Karpas-422 (cell line): ENCODE results near the gene VPS8. TPM values are rescaled to one million over a fixed set of nuclear protein-coding genes. Genes with fewer than 3 reads are reported as not detected.

Source experiments
- DNase-seq: peaks from one replicate; pipeline ENCODE4 v3.0.0-alpha.2; 2015
- H2AFZ ChIP-seq: fragments of 200-600 bp; sonication (generic); 2 replicates; pipeline ENCODE4 v1.6.1; 2014; ENCODE audit warnings: antibody characterized with exemption, low read length, mixed read lengths
- H3K27ac ChIP-seq: fragments of 200-600 bp; sonication (generic); 2 replicates; pipeline ENCODE4 v1.5.1; 2014; ENCODE audit warnings: mild to moderate bottlenecking, low read length, moderate library complexity
- H3K27me3 ChIP-seq: fragments of 200-600 bp; sonication (generic); 2 replicates; pipeline ENCODE4 v1.6.1; 2014; ENCODE audit warnings: low read length, mixed read lengths
- H3K36me3 ChIP-seq: fragments of 200-600 bp; sonication (generic); 2 replicates; pipeline ENCODE4 v1.6.1; 2014; ENCODE audit warnings: low read length, mixed read lengths; ENCODE audit not compliant: insufficient read depth
- H3K4me1 ChIP-seq: fragments of 200-600 bp; sonication (generic); 2 replicates; pipeline ENCODE4 v1.6.1; 2014; ENCODE audit warnings: mild to moderate bottlenecking, low read length, mixed read lengths
- H3K4me2 ChIP-seq: fragments of 200-600 bp; sonication (generic); 2 replicates; pipeline ENCODE4 v1.6.1; 2014; ENCODE audit warnings: low read length, low read depth, mild to moderate bottlenecking; ENCODE audit not compliant: poor library complexity, severe bottlenecking
- H3K4me3 ChIP-seq: fragments of 200-600 bp; sonication (generic); 2 replicates; pipeline ENCODE4 v1.5.1; 2014; ENCODE audit warnings: mild to moderate bottlenecking, antibody characterized with exemption, low read length, mixed read lengths
- H3K79me2 ChIP-seq: fragments of 200-600 bp; sonication (generic); 2 replicates; pipeline ENCODE4 v1.6.1; 2014; ENCODE audit warnings: mild to moderate bottlenecking, low read length, mixed read lengths
- H3K9ac ChIP-seq: fragments of 200-600 bp; sonication (generic); 2 replicates; pipeline ENCODE4 v1.6.0; 2014; ENCODE audit warnings: low read length
- H3K9me2 ChIP-seq: fragments of 200-600 bp; sonication (generic), shearing (Covaris generic); replicated peaks from 2 replicates; pipeline ENCODE4 v1.6.0; 2014; ENCODE audit warnings: mild to moderate bottlenecking, low read length, moderate library complexity; ENCODE audit not compliant: insufficient read depth
- H3K9me3 ChIP-seq: fragments of 300-700, 200-600 bp; sonication (generic); 2 replicates; pipeline ENCODE4 v1.6.1; 2014; ENCODE audit warnings: low read length, mixed read lengths
- H4K20me1 ChIP-seq: fragments of 200-600 bp; sonication (generic); 2 replicates; pipeline ENCODE4 v1.6.1; 2014; ENCODE audit warnings: mild to moderate bottlenecking, antibody characterized with exemption, low read length, low read depth; ENCODE audit not compliant: insufficient read depth
- total RNA-seq: library from RNA; depleted of rRNA; stranded (reverse); fragments of >200 nt; shearing (Covaris generic); gene quantifications from 2 replicates; pipeline ENCODE4 v1.2.3, GENCODE V29; 2014; ENCODE audit warnings: low replicate concordance

The VPS8 gene
- total RNA-seq, 1 experiment from 2014 or later = 168 TPM

- Histone ChIP-seq H3K4me2 (no peak overlapping the region), H3K36me3 (no peaks in the 10 kb centered on the region), H3K79me2 (no peaks in the 10 kb centered on the region), H3K27me3 (no peaks in the 10 kb centered on the region; the same call in 1 of the 2 replicates), H4K20me1 (no peaks in the 10 kb centered on the region), H3K9me2 (no peaks in the 10 kb centered on the region), H3K4me1 (peaks cover 8% of the 10 kb centered on the region), H2AFZ (no peak overlapping the region), H3K9ac (no peak overlapping the region), H3K27ac (no peak overlapping the region), H3K9me3 (no peaks in the 10 kb centered on the region), H3K4me3 (no peak overlapping the region)
- DNase-seq = no peak
Observed at GRCh38 chr3:184802150-184802549, 9.8 kb upstream of the VPS8 start.

- Histone ChIP-seq H3K9me2 (no peaks in the 10 kb centered on the region), H3K27ac (no peak overlapping the region), H4K20me1 (no peaks in the 10 kb centered on the region), H3K36me3 (no peaks in the 10 kb centered on the region), H3K9ac (no peak overlapping the region), H3K79me2 (no peaks in the 10 kb centered on the region), H3K27me3 (no peaks in the 10 kb centered on the region; the same call in 1 of the 2 replicates), H2AFZ (no peak overlapping the region), H3K4me2 (no peak overlapping the region), H3K9me3 (no peaks in the 10 kb centered on the region), H3K4me3 (no peak overlapping the region), H3K4me1 (peaks cover 20% of the 10 kb centered on the region)
- DNase-seq = no peak
Observed at GRCh38 chr3:184804801-184805200, 7.2 kb upstream of the VPS8 start.

- Histone ChIP-seq H3K36me3 (no peaks in the 10 kb centered on the region), H3K9me3 (no peaks in the 10 kb centered on the region), H3K27me3 (no peaks in the 10 kb centered on the region), H3K79me2 (no peaks in the 10 kb centered on the region), H3K27ac (no peak overlapping the region), H2AFZ (no peak overlapping the region), H4K20me1 (no peaks in the 10 kb centered on the region), H3K4me3 (no peak overlapping the region), H3K4me1 (peaks cover 20% of the 10 kb centered on the region), H3K4me2 (peak overlapping the region; percentile 2), H3K9ac (no peak overlapping the region), H3K9me2 (no peaks in the 10 kb centered on the region)
- DNase-seq = no peak
Observed at GRCh38 chr3:184805351-184806038, 6.5 kb upstream of the VPS8 start.

- Histone ChIP-seq H3K27me3 (no peaks in the 10 kb centered on the region), H3K4me1 (peaks cover 25% of the 10 kb centered on the region), H3K27ac (no peak overlapping the region), H3K79me2 (no peaks in the 10 kb centered on the region), H3K9me2 (no peaks in the 10 kb centered on the region; the same call in 1 of the 2 replicates), H3K4me3 (no peak overlapping the region), H3K4me2 (no peak overlapping the region), H3K9ac (no peak overlapping the region), H4K20me1 (no peaks in the 10 kb centered on the region), H2AFZ (no peak overlapping the region), H3K36me3 (no peaks in the 10 kb centered on the region), H3K9me3 (no peaks in the 10 kb centered on the region)
- no peak for DNase-seq
Observed at GRCh38 chr3:184806567-184807271, 5.2 kb upstream of the VPS8 start.

GRCh38 chr3:184807549-184807948, 4.4 kb upstream of the VPS8 start:
- DNase-seq = no peak
- H3K4me1 ChIP-seq = peaks cover 27% of the 10 kb centered on the region
- peaks cover 5% of the 10 kb centered on the region for H3K79me2 ChIP-seq
- no peak overlapping the region for H3K4me3 ChIP-seq
- H3K9ac ChIP-seq = no peak overlapping the region
- no peaks in the 10 kb centered on the region for H3K9me3 ChIP-seq
- no peak overlapping the region; the same call in 1 of the 2 replicates for H2AFZ ChIP-seq
- no peak overlapping the region for H3K27ac ChIP-seq
- no peaks in the 10 kb centered on the region; the same call in 1 of the 2 replicates for H3K9me2 ChIP-seq
- H4K20me1 ChIP-seq = no peaks in the 10 kb centered on the region
- H3K36me3 ChIP-seq = no peaks in the 10 kb centered on the region
- H3K4me2 ChIP-seq = no peak overlapping the region
- H3K27me3 ChIP-seq = no peaks in the 10 kb centered on the region

GRCh38 chr3:184808021-184808420, 3.9 kb upstream of the VPS8 start:
- Histone ChIP-seq H3K9me3 (no peaks in the 10 kb centered on the region), H3K79me2 (peaks cover 10% of the 10 kb centered on the region), H3K4me1 (peaks cover 29% of the 10 kb centered on the region), H3K27me3 (no peaks in the 10 kb centered on the region), H3K36me3 (no peaks in the 10 kb centered on the region), H3K27ac (no peak overlapping the region), H3K9ac (no peak overlapping the region), H2AFZ (no peak overlapping the region; the same call in 1 of the 2 replicates), H3K9me2 (no peaks in the 10 kb centered on the region; the same call in 1 of the 2 replicates), H4K20me1 (0 out of 2 replicates have a peak, but pooled peaks cover 3% of the 10 kb centered on the region), H3K4me2 (no peak overlapping the region), H3K4me3 (no peak overlapping the region)
- DNase-seq = peak; percentile 78

- Histone ChIP-seq H2AFZ (peak overlapping the region; percentile 16; the same call in 1 of the 2 replicates), H3K4me2 (no peak overlapping the region), H3K9ac (no peak overlapping the region), H3K27me3 (no peaks in the 10 kb centered on the region), H3K36me3 (no peaks in the 10 kb centered on the region), H3K27ac (no peak overlapping the region), H4K20me1 (peaks cover 3% of the 10 kb centered on the region; the same call in 1 of the 2 replicates), H3K9me3 (no peaks in the 10 kb centered on the region), H3K9me2 (no peaks in the 10 kb centered on the region; the same call in 1 of the 2 replicates), H3K4me3 (no peak overlapping the region), H3K4me1 (peaks cover 44% of the 10 kb centered on the region), H3K79me2 (peaks cover 31% of the 10 kb centered on the region)
- DNase-seq = no peak
Observed at GRCh38 chr3:184810146-184810545, 1.8 kb upstream of the VPS8 start.

GRCh38 chr3:184811034-184811433, 932 bp upstream of the VPS8 start:
- H3K4me1 ChIP-seq = peaks cover 37% of the 10 kb centered on the region
- H3K4me2 ChIP-seq = no peak overlapping the region
- H3K9me2 ChIP-seq = no peaks in the 10 kb centered on the region; the same call in 1 of the 2 replicates
- H3K27me3 ChIP-seq = no peaks in the 10 kb centered on the region
- no peak overlapping the region for H3K4me3 ChIP-seq
- no peak for DNase-seq
- peak overlapping the region; percentile 72 for H2AFZ ChIP-seq
- H4K20me1 ChIP-seq = peaks cover 3% of the 10 kb centered on the region; the same call in 1 of the 2 replicates
- no peaks in the 10 kb centered on the region for H3K9me3 ChIP-seq
- H3K27ac ChIP-seq = no peak overlapping the region
- no peak overlapping the region for H3K9ac ChIP-seq
- H3K79me2 ChIP-seq = peaks cover 40% of the 10 kb centered on the region
- peaks cover 4% of the 10 kb centered on the region; the same call in 1 of the 2 replicates for H3K36me3 ChIP-seq
